ENCODE results near the gene CPED1. TPM values are rescaled to one million over a fixed set of nuclear protein-coding genes. Genes with fewer than 3 reads are reported as not detected.

CPED1 gene
- total RNA-seq, 4 donors from 2014 or later, result 1.9 to 4.4 (median 3.7) TPM

DNA sequence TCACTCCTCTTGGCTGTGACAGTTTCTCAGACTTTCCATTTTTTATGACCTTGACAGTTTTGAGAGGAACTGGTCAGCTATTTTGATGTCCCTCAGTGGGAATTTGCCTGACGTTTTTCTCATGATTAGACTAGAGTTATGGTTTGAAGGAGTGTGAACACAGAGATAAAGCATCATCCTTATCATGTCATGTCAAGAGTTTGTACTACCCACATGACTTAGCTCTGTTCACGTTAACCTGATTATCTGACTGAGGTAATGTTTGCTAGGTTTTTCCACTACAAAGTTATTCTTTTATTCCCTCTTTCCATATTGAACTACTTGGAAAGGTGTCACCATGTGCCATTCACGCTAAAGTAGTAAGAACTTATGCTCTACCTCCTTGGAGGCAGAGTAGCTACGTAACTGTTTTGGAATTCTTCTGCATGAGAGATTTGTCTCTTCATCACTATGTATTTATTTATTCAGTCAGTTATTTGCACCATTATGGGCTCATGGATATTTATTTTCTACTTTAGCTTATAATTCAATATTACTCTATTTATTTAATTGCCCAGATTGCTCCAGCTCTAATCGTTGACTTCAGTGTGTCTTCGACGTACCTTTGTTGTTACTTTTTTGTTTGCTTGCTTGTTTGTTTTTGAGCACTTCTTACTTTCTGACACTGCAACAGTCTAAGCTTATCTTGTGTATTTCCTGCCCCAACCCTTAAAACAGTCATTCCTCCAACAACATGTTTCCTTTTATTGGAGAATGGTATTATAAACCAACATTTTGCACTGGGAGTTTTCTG lies 50.4 kb downstream of the CPED1 start:
- WGBS, 2 donors, result 78 to 83% methylated on average over 7 of the region's 7 CpGs
- TF ChIP-seq, protein P1, sequence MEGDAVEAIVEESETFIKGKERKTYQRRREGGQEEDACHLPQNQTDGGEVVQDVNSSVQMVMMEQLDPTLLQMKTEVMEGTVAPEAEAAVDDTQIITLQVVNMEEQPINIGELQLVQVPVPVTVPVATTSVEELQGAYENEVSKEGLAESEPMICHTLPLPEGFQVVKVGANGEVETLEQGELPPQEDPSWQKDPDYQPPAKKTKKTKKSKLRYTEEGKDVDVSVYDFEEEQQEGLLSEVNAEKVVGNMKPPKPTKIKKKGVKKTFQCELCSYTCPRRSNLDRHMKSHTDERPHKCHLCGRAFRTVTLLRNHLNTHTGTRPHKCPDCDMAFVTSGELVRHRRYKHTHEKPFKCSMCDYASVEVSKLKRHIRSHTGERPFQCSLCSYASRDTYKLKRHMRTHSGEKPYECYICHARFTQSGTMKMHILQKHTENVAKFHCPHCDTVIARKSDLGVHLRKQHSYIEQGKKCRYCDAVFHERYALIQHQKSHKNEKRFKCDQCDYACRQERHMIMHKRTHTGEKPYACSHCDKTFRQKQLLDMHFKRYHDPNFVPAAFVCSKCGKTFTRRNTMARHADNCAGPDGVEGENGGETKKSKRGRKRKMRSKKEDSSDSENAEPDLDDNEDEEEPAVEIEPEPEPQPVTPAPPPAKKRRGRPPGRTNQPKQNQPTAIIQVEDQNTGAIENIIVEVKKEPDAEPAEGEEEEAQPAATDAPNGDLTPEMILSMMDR (IDR thresholded peaks at IDR 0.05), result no peak
- TF ChIP-seq POLR2A (IDR thresholded peaks at IDR 0.05), result no peak

DNA sequence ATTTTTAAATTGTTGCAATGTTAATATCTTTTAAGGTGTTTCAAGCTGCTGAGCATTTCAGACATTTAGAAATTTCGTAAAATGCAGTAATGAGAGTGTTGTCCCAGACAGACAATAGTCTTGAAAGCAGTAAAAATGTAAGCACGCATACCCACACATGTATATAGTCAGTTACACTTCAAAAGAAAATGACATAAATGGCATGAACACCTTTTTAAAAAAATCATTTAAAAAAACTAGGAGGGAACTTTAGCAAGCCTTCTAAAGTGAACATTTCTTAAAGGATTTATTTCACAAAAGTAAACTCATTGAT lies 51.0 kb downstream of the CPED1 start:
- TF ChIP-seq POLR2A (IDR thresholded peaks at IDR 0.05), result no peak
- TF ChIP-seq, protein P1 (IDR thresholded peaks at IDR 0.05), result no peak
- WGBS, 2 donors, result 85 to 93% methylated on average over 2 of the region's 2 CpGs
- H3K4me3 ChIP-seq (ENCODE audit: low read depth, poor library complexity, severe bottlenecking), result no peak overlapping the region
- DNase-seq (ENCODE audit: low spot score in 2 of 2), result no peak
- intact Hi-C loops (cut with DNase I; ENCODE audit: low total_unique reads), result loop anchor here (10.0 kb wide), 1 partner anchor 1455 kb away; no protein-coding TSS in a partner anchor

More for the DNA sequence above, 50.4 kb downstream of the CPED1 start:
- H3K4me3 ChIP-seq (ENCODE audit: low read depth, poor library complexity, severe bottlenecking), result no peak overlapping the region
- DNase-seq (ENCODE audit: low spot score in 2 of 2), result no peak
- intact Hi-C loops (cut with DNase I; ENCODE audit: low total_unique reads), result loop anchor here (10.0 kb wide), 1 partner anchor 1454 kb away; no protein-coding TSS in a partner anchor

DNA sequence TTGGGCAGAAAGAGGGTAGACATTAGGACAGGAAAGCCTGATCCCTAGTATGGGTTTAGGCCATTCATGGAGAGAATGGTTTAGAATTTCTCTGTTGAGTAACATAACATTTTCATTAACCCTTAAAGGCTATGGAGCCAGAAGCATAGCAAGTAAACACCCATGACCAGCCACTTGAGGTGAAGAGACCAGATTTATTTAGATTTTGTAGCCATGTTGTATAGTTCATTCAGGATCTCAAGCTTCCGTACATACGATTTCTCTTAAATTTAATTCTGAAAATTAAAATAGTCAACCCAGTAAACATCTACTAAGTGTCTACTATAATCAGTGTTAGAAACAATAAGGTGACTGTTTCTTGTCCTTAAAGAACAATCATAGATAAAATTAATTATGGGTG lies 51.5 kb downstream of the CPED1 start:
- H3K4me3 ChIP-seq (ENCODE audit: low read depth, poor library complexity, severe bottlenecking), result no peak overlapping the region
- DNase-seq (ENCODE audit: low spot score in 2 of 2), result no peak
- TF ChIP-seq, protein P1 (IDR thresholded peaks at IDR 0.05), result no peak
- TF ChIP-seq POLR2A (IDR thresholded peaks at IDR 0.05), result no peak
- 96 to 97% methylated on average over 2 of the region's 2 CpGs for WGBS, 2 donors
- intact Hi-C loops (cut with DNase I; ENCODE audit: low total_unique reads), result loop anchor here (10.0 kb wide), 1 partner anchor 1455 kb away; no protein-coding TSS in a partner anchor

DNA sequence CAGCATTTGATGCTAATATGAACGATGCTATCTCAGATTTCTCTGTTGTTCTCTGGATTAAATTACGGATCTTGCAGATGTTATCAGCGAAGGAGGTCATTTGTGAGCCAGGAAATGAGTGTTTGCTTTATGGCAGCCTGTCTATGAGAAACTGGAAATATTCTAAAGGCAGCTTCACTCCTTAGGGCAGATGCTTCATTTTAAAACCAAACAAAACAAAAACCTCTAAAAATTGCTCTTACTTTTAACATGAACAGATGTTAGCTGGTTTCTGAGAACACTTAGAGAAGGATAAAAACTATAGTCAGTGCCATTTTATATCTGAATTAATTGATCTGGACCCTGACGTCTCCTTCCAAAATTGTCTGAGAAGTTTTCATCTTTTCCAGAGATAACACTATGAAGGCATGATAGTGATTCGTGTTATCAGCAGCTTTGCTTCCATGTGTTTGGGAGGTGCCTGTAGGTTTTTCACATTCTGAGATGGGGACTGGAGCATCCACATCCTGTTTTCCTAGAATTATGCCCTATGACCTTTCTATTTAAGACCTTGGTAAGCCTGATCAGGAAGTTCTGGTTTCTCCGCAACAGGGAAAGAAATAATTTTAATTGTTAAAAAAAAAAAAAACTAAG lies 53.1 kb downstream of the CPED1 start:
- 37 to 39% methylated on average over 6 of the region's 6 CpGs for WGBS, 2 donors
- intact Hi-C loops (cut with DNase I; ENCODE audit: low total_unique reads), result no loop called here
- DNase-seq (ENCODE audit: low spot score in 2 of 2), result no peak
- TF ChIP-seq POLR2A (IDR thresholded peaks at IDR 0.05), result no peak
- TF ChIP-seq, protein P1 (IDR thresholded peaks at IDR 0.05), result no peak
- H3K4me3 ChIP-seq (ENCODE audit: low read depth, poor library complexity, severe bottlenecking), result no peak overlapping the region

DNA sequence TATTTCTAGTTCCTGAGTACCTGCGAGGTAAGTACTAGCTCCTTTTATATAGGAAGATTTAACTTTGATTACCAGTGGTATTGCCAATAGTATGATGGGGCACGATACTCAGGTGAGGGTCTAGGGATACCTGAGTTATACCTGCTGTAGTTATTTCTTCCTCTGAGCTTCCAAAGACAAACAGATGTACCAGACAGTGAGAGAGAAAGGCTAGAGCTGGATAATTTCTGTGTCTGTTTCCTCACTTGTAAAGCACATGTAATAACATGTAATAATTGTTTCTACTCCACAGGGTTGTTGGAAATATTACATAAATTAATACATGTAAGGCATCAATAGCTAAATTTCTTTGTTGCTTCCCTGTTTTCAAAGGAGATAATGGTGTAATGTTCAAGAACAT lies 53.7 kb downstream of the CPED1 start:
- DNase-seq (ENCODE audit: low spot score in 2 of 2), result no peak
- H3K4me3 ChIP-seq (ENCODE audit: low read depth, poor library complexity, severe bottlenecking), result no peak overlapping the region
- no peak for TF ChIP-seq POLR2A (IDR thresholded peaks at IDR 0.05)
- TF ChIP-seq, protein P1 (IDR thresholded peaks at IDR 0.05), result no peak
- WGBS, 2 donors, result 88 to 95% methylated on average over 2 of the region's 2 CpGs
- intact Hi-C loops (cut with DNase I; ENCODE audit: low total_unique reads), result no loop called here
